GM19239 (cell line): ENCODE results near the gene FADD.
"Not testable (repeated sequence)": the region's sequence is repeated elsewhere in the genome, so short reads cannot be mapped to it uniquely, and the experiment has no call there.

Source experiments
- DNase-seq: peaks from one replicate; pipeline ENCODE4 v3.0.0; 2011; ENCODE audit warnings: low spot score; ENCODE audit not compliant: insufficient read length
- FAIRE-seq: peaks from 2 replicates; lab custom pipeline; 2011; peaks lifted over from hg19 to GRCh38; lab: Jason Lieb, UNC

Gene FADD

GRCh38 chr11:70201882-70202861 lies 924 bp upstream of the FADD start:
- DNase-seq (no peak), FAIRE-seq (no peak)

GRCh38 chr11:70203751-70204465 lies 812 bp downstream of the FADD start:
- FAIRE-seq, result peak; percentile 48
- no peak for DNase-seq

GRCh38 chr11:70204466-70204799 lies 1.3 kb downstream of the FADD start:
- FAIRE-seq, result no peak

GRCh38 chr11:70205049-70205725 lies 2.1 kb downstream of the FADD start:
- FAIRE-seq, result no peak
- DNase-seq, result no peak

More at GRCh38 chr11:70204466-70204799, 1.3 kb downstream of the FADD start:
- DNase-seq, result no peak

GRCh38 chr11:70205766-70206165 lies 2.7 kb downstream of the FADD start:
- FAIRE-seq (no peak), DNase-seq (no peak)

- FAIRE-seq (no peak), DNase-seq (no peak)
Measured at GRCh38 chr11:70206226-70206981, 3.3 kb downstream of the FADD start.

- DNase-seq, result no peak
- no peak for FAIRE-seq
Measured at GRCh38 chr11:70206982-70207376, 3.9 kb downstream of the FADD start.

- no peak for FAIRE-seq
Measured at GRCh38 chr11:70207531-70208131, 4.5 kb downstream of the FADD start.

GRCh38 chr11:70209391-70209912 lies 6.4 kb downstream of the FADD start:
- DNase-seq, result no peak
- no peak for FAIRE-seq

More at GRCh38 chr11:70207531-70208131, 4.5 kb downstream of the FADD start:
- DNase-seq, result no peak

- DNase-seq (no peak), FAIRE-seq (no peak)
Measured at GRCh38 chr11:70210051-70210501, 7.0 kb downstream of the FADD start.

GRCh38 chr11:70210530-70210929 lies 7.4 kb downstream of the FADD start:
- FAIRE-seq, result no peak

GRCh38 chr11:70212227-70212811 lies 9.2 kb downstream of the FADD start:
- DNase-seq (no peak), FAIRE-seq (no peak)

More at GRCh38 chr11:70210530-70210929, 7.4 kb downstream of the FADD start:
- no peak for DNase-seq

GRCh38 chr11:70217388-70217787 lies 14.3 kb downstream of the FADD start:
- not testable (repeated sequence) for FAIRE-seq, DNase-seq

- not testable (repeated sequence) for DNase-seq, FAIRE-seq
Measured at GRCh38 chr11:70218076-70218475, 15.0 kb downstream of the FADD start.

- FAIRE-seq, result no peak
Measured at GRCh38 chr11:70220136-70220535, 17.0 kb downstream of the FADD start.

GRCh38 chr11:70220920-70221319 lies 17.8 kb downstream of the FADD start:
- no peak for DNase-seq
- no peak for FAIRE-seq

More at GRCh38 chr11:70220136-70220535, 17.0 kb downstream of the FADD start:
- no peak for DNase-seq

- DNase-seq (no peak), FAIRE-seq (no peak)
Measured at GRCh38 chr11:70225681-70226177, 22.6 kb downstream of the FADD start.

- DNase-seq, result no peak
- no peak for FAIRE-seq
Measured at GRCh38 chr11:70226183-70226582, 23.1 kb downstream of the FADD start.

GRCh38 chr11:70226967-70227366 lies 23.9 kb downstream of the FADD start:
- FAIRE-seq (no peak), DNase-seq (no peak)
